HUDEP-2 (cell line): Measurements from ENCODE around the gene TACC2.

Experiments
- DNase-seq, 76 experiments: peaks; one replicate each; lab custom pipeline; 2025; ENCODE audit not compliant: unreplicated experiment in 76 of 76; lab: John Stamatoyannopoulos, UW

The TACC2 gene

GRCh38 chr10:122286867-122287266 lies 297.9 kb downstream of the TACC2 start:
- DNase-seq = no peak

GRCh38 chr10:122287570-122287969 lies 298.6 kb downstream of the TACC2 start:
- no peak for DNase-seq

GRCh38 chr10:122288262-122288661 lies 299.3 kb downstream of the TACC2 start:
- DNase-seq = no peak

- no peak for DNase-seq
Observed at GRCh38 chr10:122288917-122289316, 300.0 kb downstream of the TACC2 start.

- no peak for DNase-seq
Observed at GRCh38 chr10:122290334-122290733, 301.4 kb downstream of the TACC2 start.

GRCh38 chr10:122290833-122291532 lies 302.0 kb downstream of the TACC2 start:
- no peak for DNase-seq

GRCh38 chr10:122291739-122292138 lies 302.8 kb downstream of the TACC2 start:
- DNase-seq = no peak

- no peak for DNase-seq
Observed at GRCh38 chr10:122292376-122292775, 303.4 kb downstream of the TACC2 start.

- no peak for DNase-seq
Observed at GRCh38 chr10:122293156-122293960, 304.4 kb downstream of the TACC2 start.

GRCh38 chr10:122293961-122294380 lies 305.0 kb downstream of the TACC2 start:
- DNase-seq = no peak

- DNase-seq = no peak
Observed at GRCh38 chr10:122294511-122295450, 305.8 kb downstream of the TACC2 start.

- DNase-seq = no peak
Observed at GRCh38 chr10:122295451-122295809, 306.5 kb downstream of the TACC2 start.

- no peak for DNase-seq
Observed at GRCh38 chr10:122296363-122297120, 307.6 kb downstream of the TACC2 start.

GRCh38 chr10:122297583-122297982 lies 308.6 kb downstream of the TACC2 start:
- no peak for DNase-seq

GRCh38 chr10:122298206-122298597 lies 309.2 kb downstream of the TACC2 start:
- no peak for DNase-seq

GRCh38 chr10:122298598-122299301 lies 309.8 kb downstream of the TACC2 start:
- peak in 39 of 76 experiments; percentile 1 to 52 (median 21) for DNase-seq

GRCh38 chr10:122299423-122300075 lies 310.6 kb downstream of the TACC2 start:
- no peak for DNase-seq

GRCh38 chr10:122301055-122301810 lies 312.3 kb downstream of the TACC2 start:
- peak in 1 of 76 experiments; percentile 4 for DNase-seq

GRCh38 chr10:122301811-122302115 lies 312.8 kb downstream of the TACC2 start:
- no peak for DNase-seq
